GM20431 (cell line): ENCODE data around the gene PRSS1.
"Not testable (repeated sequence)": the region's sequence is repeated elsewhere in the genome, so short reads cannot be mapped to it uniquely, and the experiment has no call there.

ENCODE experiments used
- in situ Hi-C: fragments of 300-500 bp; cut with MseI, MboI; formaldehyde crosslinking; loops from one replicate; pipeline ENCODE4 v1.15.0; 2020; ENCODE audit warnings: low sequenced_read_pairs; ENCODE audit not compliant: unreplicated experiment

Gene PRSS1

GRCh38 chr7:142772051-142772450, 22.8 kb downstream of the PRSS1 start:
- in situ Hi-C loops, result no loop called here

- in situ Hi-C loops, result no loop called here
Observed at GRCh38 chr7:142772673-142773072, 23.4 kb downstream of the PRSS1 start.

GRCh38 chr7:142773230-142773629, 24.0 kb downstream of the PRSS1 start:
- in situ Hi-C loops, result no loop called here

- in situ Hi-C loops, result no loop called here
Observed at GRCh38 chr7:142773937-142774744, 24.9 kb downstream of the PRSS1 start.

DNA sequence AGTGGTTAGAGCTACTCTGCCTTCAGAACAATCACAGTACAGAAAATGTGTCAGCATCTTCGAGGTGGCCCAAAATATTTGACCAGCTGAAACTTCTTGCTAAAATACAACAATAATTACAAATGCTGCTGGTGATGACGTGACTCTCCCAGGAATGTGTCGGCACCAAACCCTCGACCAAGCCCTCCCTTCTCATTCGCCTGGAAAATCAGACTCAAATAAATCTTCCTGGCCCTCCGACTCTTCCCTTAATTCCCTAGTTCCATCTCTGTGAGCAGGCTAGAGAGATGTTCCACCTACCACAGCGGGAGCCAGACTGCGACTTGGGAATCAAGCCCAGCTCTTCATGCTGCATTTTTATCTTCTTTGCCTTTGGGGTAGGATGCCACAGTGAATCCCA, 25.6 kb downstream of the PRSS1 start:
- in situ Hi-C loops, result no loop called here

- in situ Hi-C loops, result not testable (repeated sequence)
Observed at GRCh38 chr7:142775351-142776115, 26.3 kb downstream of the PRSS1 start.

DNA sequence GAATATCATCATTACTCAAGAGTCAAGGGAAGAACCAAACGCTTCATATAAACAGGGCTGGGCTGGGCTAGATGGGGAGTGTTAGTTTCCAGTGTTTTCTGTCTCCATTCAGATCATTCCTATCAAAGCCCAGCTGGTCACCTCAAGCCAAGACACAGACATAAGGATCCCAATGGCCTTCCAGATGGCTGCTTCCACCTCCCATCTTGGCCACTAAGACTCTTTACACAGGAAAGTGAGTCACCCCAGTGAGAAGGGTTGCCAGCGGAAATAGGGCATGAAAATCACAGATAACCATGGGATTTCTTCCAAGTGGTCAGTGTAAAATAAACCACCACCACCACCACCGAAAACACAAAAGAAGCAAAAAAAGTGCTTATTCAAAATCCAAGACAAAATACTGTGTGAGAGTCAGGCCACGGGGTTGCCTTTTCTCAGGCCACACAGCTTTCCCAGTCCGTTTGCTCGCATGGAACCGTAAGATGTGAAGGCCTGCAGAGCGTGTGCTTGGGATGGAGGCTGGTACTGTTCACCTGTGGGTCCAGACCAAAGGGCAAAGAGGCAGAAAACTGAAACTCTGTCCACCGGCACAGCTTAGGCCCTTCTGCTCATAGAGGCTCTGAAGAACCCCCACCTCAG, 27.1 kb downstream of the PRSS1 start:
- in situ Hi-C loops, result no loop called here

- in situ Hi-C loops, result not testable (repeated sequence)
Observed at GRCh38 chr7:142776845-142777225, 27.6 kb downstream of the PRSS1 start.

DNA sequence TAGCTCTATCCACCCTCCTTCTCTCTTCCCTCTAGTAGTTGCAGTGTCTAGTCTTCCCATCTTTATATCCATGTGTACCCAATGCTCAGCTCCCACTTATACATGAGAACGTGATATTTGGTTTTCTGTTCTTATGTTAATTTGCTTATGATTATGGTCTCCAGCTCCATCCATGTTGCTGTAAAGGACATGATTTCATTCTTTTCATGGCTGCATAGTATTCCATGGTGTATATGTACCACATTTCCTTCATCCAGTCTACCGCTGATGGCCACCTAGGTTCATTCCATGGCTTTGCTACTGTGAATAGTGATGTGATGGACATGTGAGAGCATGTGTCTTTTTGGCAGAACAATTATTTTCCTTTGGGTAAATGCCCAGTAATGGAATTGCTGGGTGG, 28.0 kb downstream of the PRSS1 start:
- in situ Hi-C loops, result no loop called here

GRCh38 chr7:142782922-142783900, 33.9 kb downstream of the PRSS1 start:
- in situ Hi-C loops, result no loop called here

DNA sequence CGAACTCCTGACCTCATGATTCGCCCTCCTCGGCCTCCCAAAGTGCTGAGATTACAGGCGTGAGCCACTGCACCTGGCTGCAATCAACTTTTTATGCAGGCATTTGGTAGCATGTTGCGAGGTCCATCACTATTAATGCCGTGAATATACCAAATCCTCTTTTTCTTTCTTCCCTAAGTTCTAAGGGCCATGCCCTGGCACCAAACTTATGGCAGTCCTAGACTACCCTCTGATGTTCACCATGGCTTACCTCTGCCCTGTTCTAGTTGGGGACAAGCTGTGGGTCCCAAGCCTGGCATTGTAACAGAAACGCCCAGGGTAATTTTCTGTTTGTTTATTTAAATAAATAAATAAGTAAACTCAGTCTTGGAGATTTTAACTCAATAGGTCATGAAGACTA, 34.8 kb downstream of the PRSS1 start:
- in situ Hi-C loops, result no loop called here

- in situ Hi-C loops, result no loop called here
Observed at GRCh38 chr7:142784716-142785115, 35.4 kb downstream of the PRSS1 start.

GRCh38 chr7:142785841-142786250, 36.6 kb downstream of the PRSS1 start:
- in situ Hi-C loops, result no loop called here

GRCh38 chr7:142787034-142787768, 37.9 kb downstream of the PRSS1 start:
- in situ Hi-C loops, result no loop called here

DNA sequence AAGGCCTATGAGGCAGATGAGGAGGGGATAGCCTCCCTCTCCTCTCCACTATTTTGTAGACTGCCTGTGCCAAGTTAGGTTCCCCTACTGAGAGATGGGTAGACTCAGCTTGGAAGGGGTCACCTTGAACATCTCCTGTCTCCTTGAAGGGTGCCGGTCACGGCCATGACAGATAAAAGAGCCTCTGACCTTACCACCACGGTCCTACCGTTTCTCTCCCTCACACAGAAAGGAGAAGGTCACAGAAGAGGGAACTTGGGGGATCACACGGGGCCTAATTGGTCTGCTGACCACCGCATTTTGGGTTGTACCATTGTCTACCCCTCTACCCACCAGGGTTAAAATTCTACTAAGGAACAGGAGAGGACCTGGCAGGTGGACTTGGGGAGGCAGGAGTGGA, 38.5 kb downstream of the PRSS1 start:
- in situ Hi-C loops, result no loop called here

DNA sequence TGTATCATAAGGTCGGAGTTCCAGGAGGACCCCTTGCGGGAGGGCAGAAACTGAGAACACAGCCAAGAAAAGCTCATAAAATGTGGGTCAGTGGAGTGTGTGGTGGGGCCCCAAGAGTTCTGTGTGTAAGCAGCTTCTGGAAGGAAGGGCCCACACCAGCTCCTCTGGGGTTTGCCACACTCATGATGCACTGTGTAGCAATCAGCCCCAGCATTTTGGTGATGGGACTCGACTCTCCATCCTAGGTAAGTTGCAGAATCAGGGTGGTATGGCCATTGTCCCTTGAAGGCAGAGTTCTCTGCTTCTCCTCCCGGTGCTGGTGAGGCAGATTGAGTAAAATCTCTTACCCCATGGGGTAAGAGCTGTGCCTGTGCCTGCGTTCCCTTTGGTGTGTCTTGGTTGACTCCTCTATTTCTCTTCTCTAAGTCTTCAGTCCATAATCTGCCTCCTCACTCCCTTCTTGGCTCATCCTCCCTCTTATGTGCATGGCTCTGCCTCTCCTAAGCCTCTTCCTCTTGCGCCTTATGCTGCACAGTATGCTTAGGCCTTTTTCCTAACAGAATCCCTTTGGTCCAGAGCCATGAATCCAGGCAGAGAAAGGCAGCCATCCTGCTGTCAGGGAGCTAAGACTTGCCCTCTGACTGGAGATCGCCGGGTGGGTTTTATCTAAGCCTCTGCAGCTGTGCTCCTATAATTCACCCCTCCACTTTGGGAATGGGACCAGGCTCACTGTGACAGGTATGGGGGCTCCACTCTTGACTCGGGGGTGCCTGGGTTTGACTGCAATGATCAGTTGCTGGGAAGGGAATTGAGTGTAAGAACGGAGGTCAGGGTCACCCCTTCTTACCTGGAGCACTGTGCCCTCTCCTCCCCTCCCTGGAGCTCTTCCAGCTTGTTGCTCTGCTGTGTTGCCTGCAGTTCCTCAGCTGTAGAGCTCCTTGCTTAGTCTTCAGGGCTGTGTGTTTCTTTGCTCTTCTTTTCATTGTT, 39.3 kb downstream of the PRSS1 start:
- in situ Hi-C loops, result no loop called here

- in situ Hi-C loops, result no loop called here
Observed at GRCh38 chr7:142789441-142789840, 40.2 kb downstream of the PRSS1 start.

- in situ Hi-C loops, result no loop called here
Observed at GRCh38 chr7:142790056-142790455, 40.8 kb downstream of the PRSS1 start.
